Activated CD4-positive, alpha-beta T cell treated with anti-CD3 and anti-CD28 coated beads, Interleukin-2, amount 50 U/mL, for 1 hour (primary cell): ENCODE results near the gene GHRHR.

ENCODE experiments used
- DNase-seq: peaks from one replicate; pipeline ENCODE4 v3.0.0-alpha.2; 2020

Gene GHRHR

GRCh38 chr7:30929686-30930085 lies 34.1 kb upstream of the GHRHR start:
- no peak for DNase-seq

DNA sequence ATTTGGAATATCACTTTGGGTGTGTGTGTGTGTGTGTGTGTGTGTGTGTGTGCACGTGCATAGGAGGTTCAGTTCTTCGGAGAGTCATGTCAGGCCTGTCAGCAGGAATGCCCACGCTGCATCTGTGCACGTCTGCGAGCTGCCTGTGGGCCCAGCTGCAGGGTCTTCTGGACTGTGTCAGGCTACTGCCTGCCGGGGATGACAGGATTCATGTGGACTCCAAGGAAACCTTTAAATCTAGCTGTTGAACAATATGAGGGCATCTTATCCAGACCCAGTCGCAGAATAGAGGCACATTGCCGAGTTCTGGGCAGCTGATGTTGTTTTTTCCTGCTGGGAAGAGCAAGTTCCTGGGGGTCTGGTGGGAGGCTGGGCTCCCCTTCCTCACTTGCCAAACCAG lies 33.1 kb upstream of the GHRHR start:
- no peak for DNase-seq

- no peak for DNase-seq
These were observed 32.4 kb upstream of the GHRHR start for GRCh38 chr7:30931161-30931928.

DNA sequence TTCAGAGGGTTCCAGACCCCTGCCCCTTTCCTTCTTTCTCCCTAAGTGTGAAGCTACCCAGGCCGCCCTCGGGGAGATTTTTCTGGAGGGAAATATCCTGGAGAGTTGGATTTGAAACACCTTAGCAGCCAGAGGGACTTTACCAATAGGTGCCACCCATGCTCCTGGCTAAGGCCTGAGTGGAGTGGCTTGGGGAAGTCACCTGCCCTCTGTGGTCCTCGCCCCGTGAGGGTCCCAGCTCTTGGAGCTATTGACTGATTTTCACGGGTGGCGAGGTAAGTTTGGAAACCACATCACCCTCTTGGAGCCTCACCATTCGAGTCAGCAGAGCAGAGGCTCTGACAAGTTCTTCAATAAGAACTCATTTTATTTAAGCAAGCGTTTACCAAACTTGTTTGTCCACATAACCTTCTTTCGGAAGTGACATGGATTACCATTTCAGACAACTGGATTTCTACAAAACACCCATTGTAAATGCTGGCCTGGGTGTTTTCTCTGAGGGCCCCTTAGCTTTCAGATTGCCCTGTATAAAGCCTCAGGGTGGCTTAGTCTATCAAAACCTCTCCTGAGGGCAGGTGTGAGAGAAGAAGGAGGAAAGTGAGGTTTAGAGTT lies 31.7 kb upstream of the GHRHR start:
- DNase-seq: no peak

DNA sequence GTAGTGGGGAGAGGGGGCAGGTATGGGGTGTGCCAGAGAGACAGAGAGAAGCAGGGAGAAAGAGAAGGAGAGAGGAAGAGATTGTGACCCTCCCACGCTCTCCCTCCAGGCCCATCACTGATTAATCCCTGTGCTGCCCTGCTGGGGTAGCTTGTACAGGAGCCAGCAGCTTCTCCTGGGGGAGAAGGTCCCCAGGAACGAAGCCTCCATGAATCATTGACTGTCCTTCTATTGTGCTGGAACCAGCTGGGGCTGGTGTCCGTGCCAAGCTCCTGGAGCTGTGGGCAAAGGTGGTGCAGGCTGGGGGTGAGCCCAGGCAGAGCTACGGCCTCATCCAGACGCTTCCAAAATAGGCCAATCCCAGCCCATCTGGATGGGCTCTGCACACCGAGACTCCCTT lies 31.2 kb upstream of the GHRHR start:
- no peak for DNase-seq

DNA sequence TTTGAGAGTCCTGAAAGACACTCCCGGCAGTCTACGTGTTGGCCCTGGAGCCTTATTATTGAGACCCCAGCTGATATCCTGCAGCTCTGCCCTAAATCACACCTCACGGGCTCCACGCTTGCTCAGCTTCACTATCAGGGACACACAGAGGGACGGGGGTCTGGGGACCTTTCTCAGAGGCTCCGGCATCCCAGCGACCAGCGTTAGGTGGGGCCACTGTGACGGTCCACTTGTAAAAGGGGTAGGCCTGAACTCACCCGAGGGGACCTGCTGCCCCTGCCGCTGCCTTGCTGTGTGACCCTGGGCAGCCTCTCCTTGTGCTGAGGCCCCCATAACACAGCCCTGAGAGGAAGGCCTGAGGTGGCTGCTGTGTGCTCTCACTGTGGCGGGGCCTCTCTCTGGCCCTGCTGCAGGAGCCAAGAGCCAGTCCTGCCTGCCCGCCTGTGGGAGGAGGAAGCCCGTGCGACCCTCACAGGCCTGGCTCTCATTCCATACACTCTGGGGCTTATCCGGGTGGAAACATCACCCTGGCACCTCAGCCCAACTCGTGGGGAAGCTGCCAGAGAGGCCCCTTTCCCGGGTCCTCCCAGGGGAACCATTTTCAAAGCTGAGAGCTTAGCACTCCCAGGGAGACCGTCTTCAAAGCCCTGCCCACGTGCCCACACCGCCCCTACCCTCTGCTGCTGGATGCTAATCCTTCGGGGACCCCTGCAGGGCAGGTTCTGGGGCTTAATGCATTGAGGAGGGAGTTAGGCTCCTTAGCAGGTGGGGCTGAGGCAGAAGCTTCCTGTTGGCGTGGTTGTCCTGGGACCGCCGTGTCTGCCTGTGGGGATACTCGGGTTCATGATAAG lies 30.4 kb upstream of the GHRHR start:
- DNase-seq: no peak

DNA sequence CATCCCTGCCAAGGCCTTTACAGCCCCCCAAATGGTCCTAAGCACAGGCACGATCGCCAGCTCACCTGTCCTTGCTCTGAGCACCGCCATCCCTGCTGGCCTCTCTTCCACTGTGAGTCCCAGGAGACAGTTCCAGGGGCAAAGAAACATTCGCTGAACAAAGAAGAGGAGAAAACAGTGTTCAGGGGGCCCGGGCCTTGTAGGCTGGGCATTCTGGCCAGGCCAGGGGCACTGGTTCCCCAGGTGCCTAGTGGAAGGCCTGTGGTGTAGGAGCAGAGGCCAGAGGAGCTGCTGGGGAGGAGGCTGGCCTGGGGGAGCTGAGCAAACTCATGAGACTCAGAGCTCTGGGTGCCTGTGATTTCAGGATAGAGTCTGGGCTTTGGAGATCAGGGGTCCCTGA lies 29.5 kb upstream of the GHRHR start:
- no peak for DNase-seq

GRCh38 chr7:30934732-30935568 lies 28.8 kb upstream of the GHRHR start:
- DNase-seq: no peak

DNA sequence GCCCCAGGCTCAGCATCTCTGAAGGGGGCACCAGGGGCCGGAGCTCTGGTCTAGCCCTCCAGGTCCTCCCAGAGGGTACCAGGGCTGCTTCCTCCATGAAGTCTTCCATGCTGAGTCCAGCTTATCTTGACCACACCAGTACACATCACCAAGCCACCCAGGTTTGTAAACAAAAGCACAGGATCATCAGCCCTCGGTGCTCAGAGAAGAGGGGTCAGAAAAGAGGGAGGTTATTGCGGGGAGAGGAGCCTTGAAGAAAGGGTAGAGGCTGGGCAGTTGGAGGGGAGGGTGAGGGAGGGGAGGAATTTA lies 28.2 kb upstream of the GHRHR start:
- no peak for DNase-seq

DNA sequence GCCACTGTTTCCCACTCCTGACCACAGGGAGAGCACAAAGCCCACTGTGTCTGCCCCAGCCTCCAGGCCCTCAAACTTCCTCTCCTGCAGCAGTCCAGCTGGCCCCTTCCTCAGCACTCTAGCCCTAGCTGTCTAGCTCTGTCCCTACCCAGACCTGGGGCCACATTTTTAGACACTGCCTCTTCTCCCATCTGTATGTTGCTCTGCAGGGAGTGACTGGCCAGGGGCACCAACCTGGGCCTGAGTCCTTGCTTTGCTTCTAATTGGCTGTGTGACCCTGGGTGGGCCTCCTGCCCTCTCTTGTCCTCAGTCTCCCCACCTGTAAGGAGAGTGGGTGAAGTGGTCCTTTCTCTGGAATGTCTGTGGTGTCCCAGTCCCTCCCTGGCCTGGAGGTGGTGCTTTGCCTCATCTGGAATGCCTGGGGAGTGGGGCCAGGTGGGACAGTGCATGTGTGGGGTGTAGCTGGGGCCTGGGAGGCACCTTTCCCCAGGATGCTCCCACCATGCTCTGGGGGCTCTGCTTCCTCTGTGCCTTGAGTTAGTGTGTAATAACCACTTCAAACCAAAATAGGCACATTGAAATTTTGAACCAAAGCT lies 27.0 kb upstream of the GHRHR start:
- DNase-seq: no peak

GRCh38 chr7:30937416-30937815 lies 26.3 kb upstream of the GHRHR start:
- DNase-seq: no peak

DNA sequence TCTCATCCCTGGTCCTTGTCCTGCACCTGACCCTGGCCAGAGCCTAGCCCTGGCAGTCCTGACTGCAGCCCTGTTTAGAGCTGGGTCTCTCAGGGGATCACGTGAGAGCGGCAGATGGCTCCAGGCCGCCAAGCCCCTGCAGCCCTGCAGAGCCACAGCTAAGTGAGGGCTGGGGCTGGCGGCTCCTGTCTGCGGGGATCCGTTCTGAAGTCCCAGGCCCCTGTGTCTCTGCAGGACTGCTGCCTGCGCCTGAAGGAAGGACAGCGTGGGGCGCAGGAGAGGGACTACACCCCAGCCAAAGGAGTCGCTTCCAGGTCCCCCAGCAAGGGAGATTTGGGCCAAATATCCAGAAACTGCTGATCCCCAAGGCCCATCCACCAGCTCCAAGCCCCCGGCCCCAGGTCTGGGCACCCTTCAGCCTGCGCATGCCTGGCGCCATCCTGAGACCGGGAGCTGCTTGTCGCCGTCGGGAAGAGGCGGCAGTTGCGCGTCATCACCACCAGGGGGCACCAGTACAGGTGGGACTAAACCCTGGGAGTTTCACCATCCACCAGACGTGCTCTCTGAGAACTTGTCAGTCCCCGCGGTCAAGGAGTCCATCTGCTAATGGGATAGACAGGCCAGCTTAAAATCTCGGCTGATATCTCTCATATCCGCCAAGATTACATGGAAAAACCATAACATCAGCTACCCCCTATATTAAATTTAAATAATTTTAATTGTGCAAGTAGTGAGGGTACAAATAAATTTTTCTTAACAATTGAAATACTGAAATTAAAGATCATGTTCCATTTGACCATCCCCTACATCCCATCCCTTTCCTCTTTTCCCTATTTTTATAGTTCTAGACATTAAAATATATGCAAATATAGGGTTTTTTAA lies 25.1 kb upstream of the GHRHR start:
- peak; percentile 48 for DNase-seq

GRCh38 chr7:30941582-30942323 lies 22.0 kb upstream of the GHRHR start:
- no peak for DNase-seq

GRCh38 chr7:30950197-30950596 lies 13.6 kb upstream of the GHRHR start:
- DNase-seq: no peak

DNA sequence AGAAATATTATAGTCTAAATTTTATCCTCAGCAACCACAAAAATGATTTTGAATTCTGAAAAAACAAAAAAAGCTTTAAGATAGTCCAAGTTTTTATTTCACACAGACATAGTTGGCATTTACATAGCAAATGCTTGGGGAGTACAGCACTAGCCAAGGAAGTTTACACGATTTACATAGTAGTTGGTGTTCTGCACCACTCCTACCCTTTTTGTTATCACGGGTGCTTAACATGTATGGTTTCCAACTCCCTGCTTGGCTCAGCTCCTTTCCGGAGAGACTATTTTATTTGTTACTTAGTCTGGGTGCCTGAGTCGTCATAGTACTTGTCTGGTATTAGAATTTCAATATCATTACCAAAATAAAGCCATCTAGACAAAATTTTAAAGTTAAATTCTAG lies 8.8 kb upstream of the GHRHR start:
- no peak for DNase-seq

DNA sequence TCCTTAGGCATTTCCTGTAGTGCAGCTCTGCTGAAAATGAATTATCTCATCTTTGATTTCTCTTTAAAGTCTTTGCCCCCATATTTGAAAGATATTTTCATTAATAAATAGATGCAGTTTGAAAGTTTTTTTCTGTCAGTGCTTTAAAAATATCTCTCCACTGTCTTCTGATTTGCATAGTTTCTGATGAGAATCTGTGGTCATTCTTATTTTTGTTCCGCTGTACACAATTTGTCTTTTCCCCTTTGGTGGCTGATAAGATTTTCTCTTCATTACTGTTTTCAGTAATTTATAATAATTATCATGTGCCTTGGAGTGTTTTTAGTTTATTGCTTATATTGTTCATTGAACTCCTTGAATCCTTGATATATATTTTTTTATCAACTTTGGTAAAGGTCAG lies 7.0 kb upstream of the GHRHR start:
- DNase-seq: no peak

DNA sequence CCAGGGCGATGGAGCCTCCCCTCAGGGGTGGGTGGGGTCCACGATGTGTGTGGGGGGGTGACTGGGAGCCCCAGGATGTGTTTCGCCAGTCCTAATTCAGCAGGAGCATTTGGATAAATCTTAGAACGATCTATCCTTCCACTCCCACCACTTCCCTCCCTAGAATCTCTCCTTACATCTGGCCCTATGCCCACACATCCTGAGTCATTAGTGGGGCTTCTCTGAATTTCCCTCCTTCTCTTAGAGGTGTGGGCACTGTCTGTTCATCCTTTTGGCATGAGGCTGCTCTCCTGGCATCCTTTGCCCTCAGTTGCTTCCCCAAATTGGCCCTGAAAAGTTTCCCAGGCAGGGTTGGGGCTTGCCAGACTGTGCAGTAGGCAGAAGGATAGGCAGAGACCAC lies 1.6 kb downstream of the GHRHR start:
- no peak for DNase-seq

DNA sequence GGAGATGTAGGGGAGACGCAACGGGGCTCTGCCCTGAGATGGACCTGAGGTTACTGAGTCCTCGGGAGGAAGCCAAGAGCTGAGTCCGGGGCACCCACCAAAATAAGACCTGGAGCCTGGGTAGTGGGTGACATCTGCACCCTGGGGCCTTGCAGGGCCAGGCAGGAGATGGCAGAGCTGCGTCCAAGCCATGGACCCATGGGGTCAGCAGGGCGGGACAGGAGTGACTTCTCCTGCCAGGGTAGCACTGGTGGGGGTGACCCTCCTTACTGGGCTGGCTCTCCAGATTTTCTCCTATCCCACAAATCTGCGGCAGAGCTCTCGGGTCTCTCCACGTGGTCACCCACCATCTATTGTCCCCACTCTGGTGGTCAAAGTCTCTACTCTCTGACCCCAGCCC lies 2.1 kb downstream of the GHRHR start:
- DNase-seq: no peak

DNA sequence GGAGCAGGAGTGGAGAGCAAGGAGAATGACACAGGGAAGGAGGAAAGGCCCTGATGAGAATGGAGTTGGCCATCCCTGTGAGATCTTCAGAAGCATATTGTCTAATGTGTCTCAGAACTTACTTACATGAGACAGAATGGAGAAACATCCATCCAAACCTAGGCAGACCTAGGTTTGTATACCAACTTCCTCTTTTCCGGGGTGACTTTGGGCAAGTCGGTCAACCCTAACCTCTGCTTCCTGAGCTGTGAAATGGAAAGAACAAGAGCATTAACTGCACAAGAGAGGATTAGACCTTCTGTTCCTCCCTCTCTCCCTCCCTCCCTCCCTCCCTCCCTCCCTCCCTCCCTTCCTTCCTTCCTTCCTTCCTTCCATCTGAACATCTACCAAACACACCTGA lies 4.5 kb downstream of the GHRHR start:
- no peak for DNase-seq

- no peak for DNase-seq
These were observed 5.2 kb downstream of the GHRHR start for GRCh38 chr7:30968747-30969603.
